ENCODE measurements around the gene PRODH2. TPM values are rescaled to one million over a fixed set of nuclear protein-coding genes. Genes with fewer than 3 reads are reported as not detected.

The PRODH2 gene
- polyA plus RNA-seq, 6 donors from 2014 or later, result not detected

GRCh38 chr19:35766571-35767104 is 46.0 kb downstream of the PRODH2 start:
- no peak for ATAC-seq (ENCODE audit: low read depth in 2 of 2)

GRCh38 chr19:35764432-35765315 is 48.0 kb downstream of the PRODH2 start:
- Mint-ChIP-seq H3K4me3 (no peak overlapping the region), H3K36me3 (no peaks in the 10 kb centered on the region), H3K27ac (no peak overlapping the region), H3K27me3 (no peaks in the 10 kb centered on the region), H3K9me3 (no peaks in the 10 kb centered on the region), H3K4me1 (peaks cover 6 to 11% (median 7%) of the 10 kb centered on the region in 3 donors)
- DNase-seq (no peak), ATAC-seq (ENCODE audit: low read depth in 2 of 2) (no peak)

More at GRCh38 chr19:35766571-35767104, 46.0 kb downstream of the PRODH2 start:
- Mint-ChIP-seq H3K36me3 (no peaks in the 10 kb centered on the region), H3K4me3 (no peak overlapping the region), H3K9me3 (no peaks in the 10 kb centered on the region), H3K27ac (peak overlapping the region in 1 of 6 donors; percentile 63), H3K27me3 (no peaks in the 10 kb centered on the region), H3K4me1 (peaks cover 5 to 10% (median 6%) of the 10 kb centered on the region in 3 donors)
- no peak for DNase-seq

- Mint-ChIP-seq H3K9me3 (no peaks in the 10 kb centered on the region), H3K36me3 (no peaks in the 10 kb centered on the region), H3K4me1 (peaks cover 21 to 35% (median 31%) of the 10 kb centered on the region in 3 donors), H3K27me3 (peaks cover 4 to 14% (median 8%) of the 10 kb centered on the region in 3 donors), H3K4me3 (peak overlapping the region in 1 of 8 donors; percentile 95), H3K27ac (no peak overlapping the region)
- DNase-seq (no peak), ATAC-seq (ENCODE audit: low read depth in 2 of 2) (no peak)
Observed at GRCh38 chr19:35760711-35761349, 51.8 kb downstream of the PRODH2 start.

GRCh38 chr19:35759697-35760096 is 52.9 kb downstream of the PRODH2 start:
- Mint-ChIP-seq H3K27ac (peak overlapping the region in 1 of 6 donors; percentile 65), H3K4me3 (peak overlapping the region; percentile 13 to 95 (median 82)), H3K9me3 (no peaks in the 10 kb centered on the region), H3K36me3 (peaks cover 0 to 7% of the 10 kb centered on the region in 2 donors), H3K4me1 (peaks cover 28 to 37% (median 37%) of the 10 kb centered on the region in 3 donors), H3K27me3 (peaks cover 9 to 21% (median 16%) of the 10 kb centered on the region in 3 donors)
- no peak for ATAC-seq (ENCODE audit: low read depth in 2 of 2)
- no peak for DNase-seq

GRCh38 chr19:35757749-35758608 is 54.7 kb downstream of the PRODH2 start, which contains the start of gene PROSER3:
TSS of gene PROSER3 (plus strand) at chr19:35758176. CDS start at chr19:35758216, 40 bp downstream.
- peaks cover 0 to 24% of the 10 kb centered on the region in 2 donors for H3K36me3 Mint-ChIP-seq
- peaks cover 37% of the 10 kb centered on the region in 3 donors for H3K4me1 Mint-ChIP-seq
- peak; percentile 92 to 96 for ATAC-seq (ENCODE audit: low read depth in 2 of 2)
- peak within 1 kb of the TSS; percentile 89 to 100 (median 98) for H3K4me3 Mint-ChIP-seq
- no peaks in the 10 kb centered on the region for H3K9me3 Mint-ChIP-seq
- H3K27me3 Mint-ChIP-seq, result peaks cover 9 to 30% (median 25%) of the 10 kb centered on the region in 3 donors
- peak within 1 kb of the TSS; percentile 93 to 98 (median 97) for H3K27ac Mint-ChIP-seq
- DNase-seq, result peak; percentile 99

GRCh38 chr19:35757231-35757748 is 55.4 kb downstream of the PRODH2 start:
- no peaks in the 10 kb centered on the region for H3K9me3 Mint-ChIP-seq
- peak overlapping the region; percentile 89 to 100 (median 98) for H3K4me3 Mint-ChIP-seq
- ATAC-seq (ENCODE audit: low read depth in 2 of 2) (no peak), DNase-seq (no peak)
- H3K36me3 Mint-ChIP-seq, result peaks cover 0 to 25% of the 10 kb centered on the region in 2 donors
- H3K4me1 Mint-ChIP-seq, result peaks cover 37% of the 10 kb centered on the region in 3 donors
- peak overlapping the region in 4 of 6 donors; percentile 73 to 97 (median 95) for H3K27ac Mint-ChIP-seq
- peaks cover 9 to 30% (median 25%) of the 10 kb centered on the region in 3 donors for H3K27me3 Mint-ChIP-seq

GRCh38 chr19:35756377-35757230 is 56.0 kb downstream of the PRODH2 start, which contains the start of gene HSPB6:
TSS of gene HSPB6 (minus strand) at chr19:35757029. CDS start at chr19:35757008, 21 bp downstream.
- Mint-ChIP-seq H3K4me3 (peak within 1 kb of the TSS; percentile 89 to 100 (median 98)), H3K9me3 (no peaks in the 10 kb centered on the region), H3K4me1 (peaks cover 33 to 37% (median 37%) of the 10 kb centered on the region in 3 donors), H3K36me3 (peaks cover 0 to 25% of the 10 kb centered on the region in 2 donors), H3K27me3 (peaks cover 9 to 30% (median 25%) of the 10 kb centered on the region in 3 donors), H3K27ac (peak within 1 kb of the TSS; percentile 93 to 98 (median 97))
- DNase-seq, result no peak
- no peak for ATAC-seq (ENCODE audit: low read depth in 2 of 2)

GRCh38 chr19:35755550-35756376 is 56.9 kb downstream of the PRODH2 start:
- Mint-ChIP-seq H3K36me3 (peaks cover 0 to 25% of the 10 kb centered on the region in 2 donors), H3K27ac (no peak overlapping the region), H3K9me3 (no peaks in the 10 kb centered on the region), H3K4me3 (peak overlapping the region in 7 of 8 donors; percentile 47 to 89 (median 68)), H3K4me1 (peaks cover 33 to 37% (median 37%) of the 10 kb centered on the region in 3 donors), H3K27me3 (peaks cover 9 to 30% (median 25%) of the 10 kb centered on the region in 3 donors)
- DNase-seq, result peak; percentile 45
- no peak for ATAC-seq (ENCODE audit: low read depth in 2 of 2)

- Mint-ChIP-seq H3K4me3 (peak overlapping the region in 6 of 8 donors; percentile 24 to 72 (median 58)), H3K27ac (no peak overlapping the region), H3K9me3 (no peaks in the 10 kb centered on the region), H3K36me3 (peaks cover 0 to 25% of the 10 kb centered on the region in 2 donors), H3K27me3 (peaks cover 9 to 30% (median 25%) of the 10 kb centered on the region in 3 donors), H3K4me1 (peaks cover 35 to 38% (median 37%) of the 10 kb centered on the region in 3 donors)
- ATAC-seq (ENCODE audit: low read depth in 2 of 2) (no peak), DNase-seq (no peak)
Observed at GRCh38 chr19:35755131-35755549, 57.5 kb downstream of the PRODH2 start.

- Mint-ChIP-seq H3K4me3 (peak overlapping the region in 3 of 8 donors; percentile 24 to 69 (median 62)), H3K9me3 (peaks cover 0 to 1% (median 0%) of the 10 kb centered on the region in 7 donors), H3K4me1 (peaks cover 38 to 42% (median 39%) of the 10 kb centered on the region in 3 donors), H3K36me3 (peaks cover 0 to 25% of the 10 kb centered on the region in 2 donors), H3K27me3 (peaks cover 9 to 30% (median 25%) of the 10 kb centered on the region in 3 donors), H3K27ac (no peak overlapping the region)
- ATAC-seq (ENCODE audit: low read depth in 2 of 2), result no peak
- no peak for DNase-seq
Observed at GRCh38 chr19:35754370-35755130, 58.1 kb downstream of the PRODH2 start.
